Esophagus muscularis mucosa (tissue), 4 donors: ENCODE measurements around the gene TCERG1L. TPM values are rescaled to one million over a fixed set of nuclear protein-coding genes. Genes with fewer than 3 reads are reported as not detected.

ENCODE experiments used
- DNase-seq: peaks from one replicate; pipeline ENCODE4 v3.0.0-alpha.2; 2017; ENCODE audit errors: extremely low spot score
- H3K27ac ChIP-seq, 4 donors: fragments of 200-600 bp; sonication (generic); replicated peaks in 1 of 4; 1 replicate in 3 of 4; 2 replicates in 1 of 4; pipeline ENCODE4 v1.5.1; 2016 to 2019; ENCODE audit warnings: mild to moderate bottlenecking in 1 of 4
- H3K27me3 ChIP-seq, 4 donors: fragments of 200-600 bp; sonication (generic); one replicate each; pipeline versions ENCODE4 v1.5.1 to v1.6.0; 2016 to 2019
- H3K36me3 ChIP-seq, 4 donors: fragments of 200-600 bp; sonication (generic); one replicate each; pipeline ENCODE4 v1.5.1; 2016 to 2019
- H3K4me1 ChIP-seq, 4 donors: fragments of 200-600 bp; sonication (generic); one replicate each; pipeline ENCODE4 v1.5.1; 2016 to 2019
- H3K4me3 ChIP-seq, 4 donors: fragments of 200-600 bp; sonication (generic); 1 replicate in 2 of 4; 2 replicates in 2 of 4; pipeline ENCODE4 v1.5.1; 2016 to 2019; ENCODE audit warnings: mild to moderate bottlenecking in 4 of 4, moderate library complexity in 1 of 4
- H3K9me3 ChIP-seq, 4 donors: fragments of 200-600 bp; sonication (generic); 1 replicate in 3 of 4; 2 replicates in 1 of 4; pipeline ENCODE4 v1.5.1; 2016 to 2019
- CTCF ChIP-seq, 3 experiments: fragments of 200-600 bp in 2 of 3; fragments of 450-650 bp in 1 of 3; sonication (generic) in 2 of 3; IDR thresholded peaks; one replicate each; pipeline ENCODE4 v1.5.1; 2017 to 2019; ENCODE audit warnings: antibody characterized with exemption in 3 of 3, mild to moderate bottlenecking in 2 of 3, moderate library complexity in 1 of 3
- EP300 ChIP-seq: sonication (generic); formaldehyde crosslinking; IDR thresholded peaks from one replicate; pipeline ENCODE4 v1.6.1; 2017; ENCODE audit warnings: antibody characterized with exemption
- POLR2A ChIP-seq: fragments of 450-650 bp; IDR thresholded peaks from one replicate; pipeline ENCODE4 v1.6.1; 2017; ENCODE audit warnings: antibody characterized with exemption, moderate library complexity, mild to moderate bottlenecking, low read depth
- POLR2AphosphoS5 ChIP-seq, 2 donors: sonication (generic); formaldehyde crosslinking; IDR thresholded peaks; one replicate each; pipeline ENCODE4 v1.6.1; 2017; ENCODE audit warnings: antibody characterized with exemption in 2 of 2
- WGBS: methylation state at CpG from one replicate; pipeline ENCODE4 v1.1.5; 2018; 5-methylcytosine and 5-hydroxymethylcytosine counted together
- intact Hi-C: fragments of 100-400 bp; cut with DNase I; formaldehyde crosslinking; loops from one replicate; pipeline ENCODE4 v1.15.1; 2023
- total RNA-seq, 4 donors: library from RNA; depleted of rRNA; stranded (reverse); fragments of >200 nt; gene quantifications; one replicate each; pipeline versions ENCODE4 v1.1.0 to v1.2.1, GENCODE V29; 2016

TCERG1L gene
- total RNA-seq, 4 donors from 2014 or later, result not detected

GRCh38 chr10:131090761-131091661 lies 220.5 kb downstream of the TCERG1L start:
- intact Hi-C loops, result no loop called here
- no peak for DNase-seq
- H3K36me3 ChIP-seq, result no peaks in the 10 kb centered on the region
- no peaks in the 10 kb centered on the region for H3K9me3 ChIP-seq
- H3K4me3 ChIP-seq, result no peak overlapping the region
- H3K4me1 ChIP-seq, result peaks cover 0 to 9% (median 2%) of the 10 kb centered on the region in 4 donors
- peaks cover 0 to 49% (median 0%) of the 10 kb centered on the region in 4 donors for H3K27me3 ChIP-seq
- whole genome bisulfite sequencing, result 75% methylated on average over 17 of the region's 17 CpGs
- TF ChIP-seq CTCF (IDR thresholded peaks at IDR 0.05) (no peak), POLR2A (no peak), EP300 (no peak), POLR2AphosphoS5 (IDR thresholded peaks at IDR 0.05) (no peak)
- no peak overlapping the region for H3K27ac ChIP-seq

- Histone ChIP-seq H3K9me3 (no peaks in the 10 kb centered on the region), H3K36me3 (no peaks in the 10 kb centered on the region), H3K27ac (no peak overlapping the region), H3K4me3 (no peak overlapping the region), H3K27me3 (peaks cover 0 to 51% (median 0%) of the 10 kb centered on the region in 4 donors), H3K4me1 (peaks cover 0 to 6% (median 2%) of the 10 kb centered on the region in 4 donors)
- intact Hi-C loops, result no loop called here
- DNase-seq, result no peak
- 95% methylated on average over 9 of the region's 14 CpGs for WGBS
- no peak for TF ChIP-seq POLR2AphosphoS5 (IDR thresholded peaks at IDR 0.05)
- TF ChIP-seq CTCF (IDR thresholded peaks at IDR 0.05), result no peak
- no peak for TF ChIP-seq EP300
- TF ChIP-seq POLR2A, result no peak
These were observed 221.7 kb downstream of the TCERG1L start for GRCh38 chr10:131089861-131090260.

- Histone ChIP-seq H3K27ac (no peak overlapping the region), H3K9me3 (no peaks in the 10 kb centered on the region), H3K4me1 (no peaks in the 10 kb centered on the region), H3K27me3 (peaks cover 0 to 58% (median 0%) of the 10 kb centered on the region in 4 donors), H3K4me3 (no peak overlapping the region), H3K36me3 (no peaks in the 10 kb centered on the region)
- intact Hi-C loops, result no loop called here
- no peak for TF ChIP-seq POLR2AphosphoS5 (IDR thresholded peaks at IDR 0.05)
- TF ChIP-seq EP300, result no peak
- TF ChIP-seq POLR2A, result no peak
- no peak for DNase-seq
- WGBS, result 85% methylated on average over 21 of the region's 21 CpGs
These were observed 222.4 kb downstream of the TCERG1L start for GRCh38 chr10:131089150-131089549.

- no peaks in the 10 kb centered on the region for H3K36me3 ChIP-seq
- H3K9me3 ChIP-seq, result no peaks in the 10 kb centered on the region
- intact Hi-C loops, result no loop called here
- no peaks in the 10 kb centered on the region for H3K4me1 ChIP-seq
- DNase-seq, result no peak
- TF ChIP-seq CTCF (IDR thresholded peaks at IDR 0.05) (no peak), POLR2AphosphoS5 (IDR thresholded peaks at IDR 0.05) (no peak), EP300 (no peak), POLR2A (no peak)
- no peak overlapping the region for H3K27ac ChIP-seq
- no peak overlapping the region for H3K4me3 ChIP-seq
- 89% methylated on average over 25 of the region's 25 CpGs for WGBS
- peaks cover 0 to 60% (median 0%) of the 10 kb centered on the region in 4 donors for H3K27me3 ChIP-seq
These were observed 222.9 kb downstream of the TCERG1L start for GRCh38 chr10:131088619-131089018.

- Histone ChIP-seq H3K4me1 (no peaks in the 10 kb centered on the region), H3K36me3 (no peaks in the 10 kb centered on the region), H3K27ac (no peak overlapping the region), H3K4me3 (no peak overlapping the region), H3K27me3 (peaks cover 0 to 63% (median 0%) of the 10 kb centered on the region in 4 donors), H3K9me3 (no peaks in the 10 kb centered on the region)
- TF ChIP-seq POLR2A (no peak), CTCF (IDR thresholded peaks at IDR 0.05) (no peak), EP300 (no peak), POLR2AphosphoS5 (IDR thresholded peaks at IDR 0.05) (no peak)
- DNase-seq, result no peak
- intact Hi-C loops, result no loop called here
- WGBS, result 63% methylated on average over 21 of the region's 24 CpGs
These were observed 223.9 kb downstream of the TCERG1L start for GRCh38 chr10:131087464-131088215.
